Measurements from ENCODE around the gene TEAD3. TPM values are rescaled to one million over a fixed set of nuclear protein-coding genes. Genes with fewer than 3 reads are reported as not detected.

Gene TEAD3
- total RNA-seq, 1 donor from 2014 or later, result 6.8 TPM

GRCh38 chr6:35503534-35503933 is 6.7 kb upstream of the TEAD3 start:
- no peaks in the 10 kb centered on the region for H3K36me3 ChIP-seq (ENCODE audit: control insufficient read depth in 3 of 3, insufficient read depth in 3 of 3, low read length in 3 of 3)
- peak overlapping the region in 1 of 3 donors; percentile 29 for H3K4me3 ChIP-seq (ENCODE audit: low read length in 3 of 3)
- peaks cover 7 to 24% (median 15%) of the 10 kb centered on the region in 3 donors for H3K27me3 ChIP-seq (ENCODE audit: control insufficient read depth in 3 of 3, insufficient read depth in 3 of 3, low read length in 3 of 3)
- H3K9me3 ChIP-seq (ENCODE audit: control insufficient read depth in 3 of 3, low read length in 3 of 3), result no peaks in the 10 kb centered on the region
- peak overlapping the region in 1 of 3 donors; percentile 66 for H3K9ac ChIP-seq (ENCODE audit: low read depth in 1 of 3, low read length in 3 of 3)
- peaks cover 10 to 28% (median 28%) of the 10 kb centered on the region in 3 donors for H3K4me1 ChIP-seq (ENCODE audit: control insufficient read depth in 3 of 3, insufficient read depth in 3 of 3, low read length in 3 of 3)
- no peak overlapping the region for H3K27ac ChIP-seq (ENCODE audit: low read depth, low read length)

- H3K36me3 ChIP-seq (ENCODE audit: control insufficient read depth in 3 of 3, insufficient read depth in 3 of 3, low read length in 3 of 3), result no peaks in the 10 kb centered on the region
- H3K9ac ChIP-seq (ENCODE audit: low read depth in 1 of 3, low read length in 3 of 3), result no peak overlapping the region
- H3K9me3 ChIP-seq (ENCODE audit: control insufficient read depth in 3 of 3, low read length in 3 of 3), result no peaks in the 10 kb centered on the region
- H3K4me1 ChIP-seq (ENCODE audit: control insufficient read depth in 3 of 3, insufficient read depth in 3 of 3, low read length in 3 of 3), result peaks cover 10 to 39% (median 38%) of the 10 kb centered on the region in 3 donors
- no peak overlapping the region for H3K4me3 ChIP-seq (ENCODE audit: low read length in 3 of 3)
- H3K27me3 ChIP-seq (ENCODE audit: control insufficient read depth in 3 of 3, insufficient read depth in 3 of 3, low read length in 3 of 3), result peaks cover 6 to 27% (median 18%) of the 10 kb centered on the region in 3 donors
- no peak overlapping the region for H3K27ac ChIP-seq (ENCODE audit: low read depth, low read length)
Measured at GRCh38 chr6:35501784-35502183, 4.9 kb upstream of the TEAD3 start.

GRCh38 chr6:35500782-35501181 is 3.9 kb upstream of the TEAD3 start:
- Histone ChIP-seq H3K27me3 (ENCODE audit: control insufficient read depth in 3 of 3, insufficient read depth in 3 of 3, low read length in 3 of 3) (peaks cover 0 to 21% (median 14%) of the 10 kb centered on the region in 3 donors), H3K27ac (ENCODE audit: low read depth, low read length) (peak overlapping the region; percentile 83), H3K9me3 (ENCODE audit: control insufficient read depth in 3 of 3, low read length in 3 of 3) (no peaks in the 10 kb centered on the region), H3K9ac (ENCODE audit: low read depth in 1 of 3, low read length in 3 of 3) (peak overlapping the region in 2 of 3 donors; percentile 59 to 71), H3K4me1 (ENCODE audit: control insufficient read depth in 3 of 3, insufficient read depth in 3 of 3, low read length in 3 of 3) (peaks cover 13 to 43% (median 41%) of the 10 kb centered on the region in 3 donors), H3K4me3 (ENCODE audit: low read length in 3 of 3) (peak overlapping the region in 1 of 3 donors; percentile 52), H3K36me3 (ENCODE audit: control insufficient read depth in 3 of 3, insufficient read depth in 3 of 3, low read length in 3 of 3) (no peaks in the 10 kb centered on the region)

- peaks cover 0 to 13% (median 6%) of the 10 kb centered on the region in 3 donors for H3K27me3 ChIP-seq (ENCODE audit: control insufficient read depth in 3 of 3, insufficient read depth in 3 of 3, low read length in 3 of 3)
- H3K36me3 ChIP-seq (ENCODE audit: control insufficient read depth in 3 of 3, insufficient read depth in 3 of 3, low read length in 3 of 3), result no peaks in the 10 kb centered on the region
- H3K9ac ChIP-seq (ENCODE audit: low read depth in 1 of 3, low read length in 3 of 3), result no peak overlapping the region
- peaks cover 26 to 57% (median 55%) of the 10 kb centered on the region in 3 donors for H3K4me1 ChIP-seq (ENCODE audit: control insufficient read depth in 3 of 3, insufficient read depth in 3 of 3, low read length in 3 of 3)
- H3K27ac ChIP-seq (ENCODE audit: low read depth, low read length), result peak overlapping the region; percentile 83
- no peak overlapping the region for H3K4me3 ChIP-seq (ENCODE audit: low read length in 3 of 3)
- no peaks in the 10 kb centered on the region for H3K9me3 ChIP-seq (ENCODE audit: control insufficient read depth in 3 of 3, low read length in 3 of 3)
Measured at GRCh38 chr6:35499372-35499771, 2.5 kb upstream of the TEAD3 start.

- peak overlapping the region in 2 of 3 donors; percentile 79 to 85 for H3K9ac ChIP-seq (ENCODE audit: low read depth in 1 of 3, low read length in 3 of 3)
- H3K27ac ChIP-seq (ENCODE audit: low read depth, low read length), result peak overlapping the region; percentile 88
- peak overlapping the region in 1 of 3 donors; percentile 48 for H3K4me3 ChIP-seq (ENCODE audit: low read length in 3 of 3)
Measured at GRCh38 chr6:35498422-35499067, 1.7 kb upstream of the TEAD3 start.

GRCh38 chr6:35497571-35498421 is 917 bp upstream of the TEAD3 start:
- Histone ChIP-seq H3K4me1 (ENCODE audit: control insufficient read depth in 3 of 3, insufficient read depth in 3 of 3, low read length in 3 of 3) (peaks cover 31 to 66% (median 62%) of the 10 kb centered on the region in 3 donors), H3K9ac (ENCODE audit: low read depth in 1 of 3, low read length in 3 of 3) (peak overlapping the region; percentile 72 to 85 (median 79)), H3K9me3 (ENCODE audit: control insufficient read depth in 3 of 3, low read length in 3 of 3) (no peaks in the 10 kb centered on the region), H3K27me3 (ENCODE audit: control insufficient read depth in 3 of 3, insufficient read depth in 3 of 3, low read length in 3 of 3) (peaks cover 0 to 11% (median 6%) of the 10 kb centered on the region in 3 donors), H3K36me3 (ENCODE audit: control insufficient read depth in 3 of 3, insufficient read depth in 3 of 3, low read length in 3 of 3) (peaks cover 0 to 2% (median 0%) of the 10 kb centered on the region in 3 donors), H3K27ac (ENCODE audit: low read depth, low read length) (peak overlapping the region; percentile 88), H3K4me3 (ENCODE audit: low read length in 3 of 3) (peak overlapping the region; percentile 48 to 72 (median 72))

More at GRCh38 chr6:35498422-35499067, 1.7 kb upstream of the TEAD3 start:
- peaks cover 31 to 62% (median 59%) of the 10 kb centered on the region in 3 donors for H3K4me1 ChIP-seq (ENCODE audit: control insufficient read depth in 3 of 3, insufficient read depth in 3 of 3, low read length in 3 of 3)
- no peaks in the 10 kb centered on the region for H3K36me3 ChIP-seq (ENCODE audit: control insufficient read depth in 3 of 3, insufficient read depth in 3 of 3, low read length in 3 of 3)
- H3K9me3 ChIP-seq (ENCODE audit: control insufficient read depth in 3 of 3, low read length in 3 of 3), result no peaks in the 10 kb centered on the region
- peaks cover 0 to 9% (median 6%) of the 10 kb centered on the region in 3 donors for H3K27me3 ChIP-seq (ENCODE audit: control insufficient read depth in 3 of 3, insufficient read depth in 3 of 3, low read length in 3 of 3)

GRCh38 chr6:35496036-35496840 is 641 bp downstream of the TEAD3 start:
- peaks cover 0 to 2% (median 0%) of the 10 kb centered on the region in 3 donors for H3K36me3 ChIP-seq (ENCODE audit: control insufficient read depth in 3 of 3, insufficient read depth in 3 of 3, low read length in 3 of 3)
- H3K4me1 ChIP-seq (ENCODE audit: control insufficient read depth in 3 of 3, insufficient read depth in 3 of 3, low read length in 3 of 3), result peaks cover 31 to 81% (median 74%) of the 10 kb centered on the region in 3 donors
- peak overlapping the region; percentile 84 to 93 (median 91) for H3K9ac ChIP-seq (ENCODE audit: low read depth in 1 of 3, low read length in 3 of 3)
- peak overlapping the region; percentile 66 to 76 (median 72) for H3K4me3 ChIP-seq (ENCODE audit: low read length in 3 of 3)
- no peaks in the 10 kb centered on the region for H3K9me3 ChIP-seq (ENCODE audit: control insufficient read depth in 3 of 3, low read length in 3 of 3)
- peaks cover 0 to 11% (median 6%) of the 10 kb centered on the region in 3 donors for H3K27me3 ChIP-seq (ENCODE audit: control insufficient read depth in 3 of 3, insufficient read depth in 3 of 3, low read length in 3 of 3)
- H3K27ac ChIP-seq (ENCODE audit: low read depth, low read length), result peak overlapping the region; percentile 87

- Histone ChIP-seq H3K9me3 (ENCODE audit: control insufficient read depth in 3 of 3, low read length in 3 of 3) (no peaks in the 10 kb centered on the region), H3K9ac (ENCODE audit: low read depth in 1 of 3, low read length in 3 of 3) (peak overlapping the region; percentile 84 to 93 (median 91)), H3K4me3 (ENCODE audit: low read length in 3 of 3) (peak overlapping the region; percentile 66 to 76 (median 72)), H3K4me1 (ENCODE audit: control insufficient read depth in 3 of 3, insufficient read depth in 3 of 3, low read length in 3 of 3) (peaks cover 31 to 77% (median 74%) of the 10 kb centered on the region in 3 donors), H3K27ac (ENCODE audit: low read depth, low read length) (peak overlapping the region; percentile 87), H3K36me3 (ENCODE audit: control insufficient read depth in 3 of 3, insufficient read depth in 3 of 3, low read length in 3 of 3) (peaks cover 0 to 2% (median 0%) of the 10 kb centered on the region in 3 donors), H3K27me3 (ENCODE audit: control insufficient read depth in 3 of 3, insufficient read depth in 3 of 3, low read length in 3 of 3) (peaks cover 0 to 8% (median 6%) of the 10 kb centered on the region in 3 donors)
Measured at GRCh38 chr6:35495258-35496035, 1.4 kb downstream of the TEAD3 start.

Data from skeletal muscle tissue (tissue), 4 donors.